ENCODE data around the gene SCFD2.

SCFD2 gene

DNA sequence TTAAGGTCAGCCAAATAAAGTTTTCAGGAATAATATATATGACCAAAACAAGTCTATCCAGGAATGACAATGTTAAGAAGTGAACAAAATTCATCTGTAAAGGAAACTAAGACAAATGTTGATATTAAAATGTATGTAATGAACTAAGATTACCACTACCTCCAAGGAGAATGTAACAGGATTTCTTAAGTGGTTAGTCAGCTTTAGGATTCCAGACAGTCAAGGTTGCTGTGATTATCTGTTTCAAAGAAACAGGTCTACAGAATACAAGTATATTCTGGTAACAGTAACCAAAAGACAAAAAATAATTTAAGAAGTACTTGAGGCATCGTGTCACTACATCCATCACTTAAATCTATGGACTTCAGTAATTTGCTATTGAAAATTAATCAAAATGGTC is 172.8 kb downstream of the SCFD2 start:
- TF ChIP-seq, protein P1, sequence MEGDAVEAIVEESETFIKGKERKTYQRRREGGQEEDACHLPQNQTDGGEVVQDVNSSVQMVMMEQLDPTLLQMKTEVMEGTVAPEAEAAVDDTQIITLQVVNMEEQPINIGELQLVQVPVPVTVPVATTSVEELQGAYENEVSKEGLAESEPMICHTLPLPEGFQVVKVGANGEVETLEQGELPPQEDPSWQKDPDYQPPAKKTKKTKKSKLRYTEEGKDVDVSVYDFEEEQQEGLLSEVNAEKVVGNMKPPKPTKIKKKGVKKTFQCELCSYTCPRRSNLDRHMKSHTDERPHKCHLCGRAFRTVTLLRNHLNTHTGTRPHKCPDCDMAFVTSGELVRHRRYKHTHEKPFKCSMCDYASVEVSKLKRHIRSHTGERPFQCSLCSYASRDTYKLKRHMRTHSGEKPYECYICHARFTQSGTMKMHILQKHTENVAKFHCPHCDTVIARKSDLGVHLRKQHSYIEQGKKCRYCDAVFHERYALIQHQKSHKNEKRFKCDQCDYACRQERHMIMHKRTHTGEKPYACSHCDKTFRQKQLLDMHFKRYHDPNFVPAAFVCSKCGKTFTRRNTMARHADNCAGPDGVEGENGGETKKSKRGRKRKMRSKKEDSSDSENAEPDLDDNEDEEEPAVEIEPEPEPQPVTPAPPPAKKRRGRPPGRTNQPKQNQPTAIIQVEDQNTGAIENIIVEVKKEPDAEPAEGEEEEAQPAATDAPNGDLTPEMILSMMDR (IDR thresholded peaks at IDR 0.05; ENCODE audit: control insufficient read depth, insufficient read depth, low read depth, low read length, missing control alignments), result no peak
- DNase-seq (ENCODE audit: low read depth), result no peak
- H3K4me3 ChIP-seq (ENCODE audit: control insufficient read depth, low read depth, low read length), result no peak overlapping the region

DNA sequence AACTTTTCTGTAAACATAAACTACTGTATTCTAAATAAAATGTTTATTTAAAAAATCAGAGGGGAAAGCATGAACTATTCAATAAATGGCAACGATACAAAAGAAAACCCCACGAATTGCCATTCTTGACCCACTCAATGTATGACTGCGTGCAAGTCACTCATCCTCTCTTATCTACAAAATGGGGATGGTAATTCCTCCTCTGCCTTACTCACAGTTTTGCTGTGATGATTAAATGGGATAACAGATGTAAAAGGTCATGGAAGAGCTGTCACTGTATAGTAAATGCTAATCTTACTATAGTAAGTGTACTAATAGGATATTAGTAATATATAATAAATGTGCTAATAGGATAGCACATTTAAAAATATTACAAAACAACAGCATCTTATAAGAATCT is 173.4 kb downstream of the SCFD2 start:
- H3K4me3 ChIP-seq (ENCODE audit: control insufficient read depth, low read depth, low read length), result no peak overlapping the region
- TF ChIP-seq, protein P1 (IDR thresholded peaks at IDR 0.05; ENCODE audit: control insufficient read depth, insufficient read depth, low read depth, low read length, missing control alignments), result no peak
- no peak for DNase-seq (ENCODE audit: low read depth)

GRCh38 chr4:53191997-53192396 is 173.9 kb downstream of the SCFD2 start:
- TF ChIP-seq, protein P1 (IDR thresholded peaks at IDR 0.05; ENCODE audit: control insufficient read depth, insufficient read depth, low read depth, low read length, missing control alignments), result no peak
- no peak overlapping the region for H3K4me3 ChIP-seq (ENCODE audit: control insufficient read depth, low read depth, low read length)
- DNase-seq (ENCODE audit: low read depth), result no peak

DNA sequence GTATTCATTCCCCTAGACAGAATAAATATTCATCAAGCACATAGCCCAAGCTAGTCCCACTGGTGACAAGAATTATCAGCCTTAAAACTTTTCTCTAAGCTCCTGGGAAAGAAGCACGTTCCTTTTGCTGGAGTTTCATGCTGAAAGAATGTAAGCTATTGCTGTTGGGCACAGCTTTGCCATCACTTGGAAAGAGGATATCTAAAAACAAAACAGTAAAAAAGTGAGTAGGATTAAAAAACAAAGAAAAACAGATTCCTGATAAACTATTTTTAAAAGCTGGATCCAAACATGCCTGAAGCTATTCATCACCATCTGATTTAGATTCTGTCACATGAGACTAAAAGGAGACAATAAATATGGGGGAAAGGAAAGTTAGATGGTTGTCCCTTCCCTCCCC is 176.8 kb downstream of the SCFD2 start:
- TF ChIP-seq, protein P1 (IDR thresholded peaks at IDR 0.05; ENCODE audit: control insufficient read depth, insufficient read depth, low read depth, low read length, missing control alignments), result no peak
- peak; percentile 68 for DNase-seq (ENCODE audit: low read depth)
- no peak overlapping the region for H3K4me3 ChIP-seq (ENCODE audit: control insufficient read depth, low read depth, low read length)

- DNase-seq (ENCODE audit: low read depth), result no peak
- H3K4me3 ChIP-seq (ENCODE audit: control insufficient read depth, low read depth, low read length), result no peak overlapping the region
- TF ChIP-seq, protein P1 (IDR thresholded peaks at IDR 0.05; ENCODE audit: control insufficient read depth, insufficient read depth, low read depth, low read length, missing control alignments), result no peak
Measured at GRCh38 chr4:53186714-53187358, 179.0 kb downstream of the SCFD2 start.

DNA sequence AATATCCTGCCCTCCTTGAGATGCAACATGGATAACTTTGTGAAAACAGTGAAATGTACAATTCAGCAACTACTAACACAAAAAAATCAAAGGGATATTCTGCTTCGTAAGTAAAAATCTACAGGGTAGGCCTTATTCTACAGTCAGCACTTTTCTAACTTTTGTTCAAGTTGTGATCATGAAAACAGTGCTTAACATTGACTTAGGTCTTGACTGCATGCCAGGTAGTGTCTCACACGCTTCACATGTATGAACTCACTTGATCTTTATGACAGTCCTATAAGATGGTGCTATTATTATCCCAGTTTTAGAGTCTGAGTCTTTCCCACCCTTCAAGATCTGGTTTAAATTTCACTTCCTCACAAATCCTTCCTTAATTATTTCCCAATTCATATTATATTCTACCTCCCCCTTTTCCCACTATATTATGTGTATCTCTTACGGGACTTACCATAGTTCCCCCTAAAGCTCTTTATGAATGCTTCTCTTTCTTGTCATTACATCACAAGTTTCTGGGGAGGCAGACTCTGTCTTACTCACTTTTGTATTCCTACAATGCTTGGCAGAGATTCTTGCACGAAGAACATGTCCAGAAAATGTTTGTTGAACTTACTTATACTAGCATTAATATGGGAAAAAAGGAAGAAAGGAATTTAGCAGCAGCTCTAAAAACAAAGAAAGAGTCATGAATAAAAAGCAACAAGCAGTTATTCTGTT is 179.8 kb downstream of the SCFD2 start:
- H3K4me3 ChIP-seq (ENCODE audit: control insufficient read depth, low read depth, low read length), result no peak overlapping the region
- peak; percentile 29 for DNase-seq (ENCODE audit: low read depth)
- TF ChIP-seq, protein P1 (IDR thresholded peaks at IDR 0.05; ENCODE audit: control insufficient read depth, insufficient read depth, low read depth, low read length, missing control alignments), result no peak
